Measurements from ENCODE around the gene CTSA. TPM values are rescaled to one million over a fixed set of nuclear protein-coding genes. Genes with fewer than 3 reads are reported as not detected.

The CTSA gene
- total and polyA plus RNA-seq, 5 donors from 2014 or later = 104 to 190 (median 158) TPM

GRCh38 chr20:45909336-45909808, 18.2 kb downstream of the CTSA start:
- peaks cover 2% of the 10 kb centered on the region for H3K27me3 ChIP-seq (ENCODE audit: control insufficient read depth, insufficient read depth, low read length)
- no peak overlapping the region for H3K4me3 ChIP-seq (ENCODE audit: low read depth, low read length)
- Mint-ChIP-seq H3K9me3 (no peaks in the 10 kb centered on the region), H3K27ac (no peak overlapping the region), H3K4me3 (peak overlapping the region in 1 of 4 donors; percentile 30), H3K36me3 (no peaks in the 10 kb centered on the region), H3K27me3 (peaks cover 16% of the 10 kb centered on the region), H3K4me1 (peaks cover 0 to 21% (median 7%) of the 10 kb centered on the region in 4 donors)
- no peak overlapping the region for H3K27ac ChIP-seq (ENCODE audit: insufficient read depth, low read length, poor library complexity, severe bottlenecking)
- no peak for ATAC-seq (ENCODE audit: low read depth in 2 of 2)
- H3K36me3 ChIP-seq (ENCODE audit: control insufficient read depth, insufficient read depth, low read length) = no peaks in the 10 kb centered on the region
- no peaks in the 10 kb centered on the region for H3K9me3 ChIP-seq (ENCODE audit: control insufficient read depth in 2 of 2, low read length in 2 of 2)
- no peak for DNase-seq
- H3K4me1 ChIP-seq (ENCODE audit: control insufficient read depth, insufficient read depth, low read length, poor library complexity, severe bottlenecking) = peaks cover 19% of the 10 kb centered on the region

GRCh38 chr20:45909817-45910669, 18.9 kb downstream of the CTSA start:
- peak overlapping the region; percentile 30 to 87 (median 84) for H3K4me3 Mint-ChIP-seq
- H3K36me3 Mint-ChIP-seq = no peaks in the 10 kb centered on the region
- Histone ChIP-seq H3K27ac (ENCODE audit: insufficient read depth, low read length, poor library complexity, severe bottlenecking) (no peak overlapping the region), H3K27me3 (ENCODE audit: control insufficient read depth, insufficient read depth, low read length) (peaks cover 2% of the 10 kb centered on the region), H3K9me3 (ENCODE audit: control insufficient read depth in 2 of 2, low read length in 2 of 2) (no peaks in the 10 kb centered on the region), H3K4me3 (ENCODE audit: low read depth, low read length) (peak overlapping the region; percentile 32), H3K36me3 (ENCODE audit: control insufficient read depth, insufficient read depth, low read length) (no peaks in the 10 kb centered on the region), H3K4me1 (ENCODE audit: control insufficient read depth, insufficient read depth, low read length, poor library complexity, severe bottlenecking) (peaks cover 19% of the 10 kb centered on the region)
- H3K9me3 Mint-ChIP-seq = no peaks in the 10 kb centered on the region
- peaks cover 0 to 21% (median 7%) of the 10 kb centered on the region in 4 donors for H3K4me1 Mint-ChIP-seq
- H3K27me3 Mint-ChIP-seq = peaks cover 21% of the 10 kb centered on the region
- DNase-seq (no peak), ATAC-seq (ENCODE audit: low read depth in 2 of 2) (no peak)
- H3K27ac Mint-ChIP-seq = peak overlapping the region in 2 of 3 donors; percentile 60 to 84

- Mint-ChIP-seq H3K4me3 (peak overlapping the region; percentile 77 to 87 (median 84)), H3K36me3 (no peaks in the 10 kb centered on the region), H3K4me1 (peaks cover 0 to 21% (median 7%) of the 10 kb centered on the region in 4 donors), H3K9me3 (no peaks in the 10 kb centered on the region), H3K27ac (peak overlapping the region; percentile 73 to 87 (median 84)), H3K27me3 (peaks cover 29% of the 10 kb centered on the region)
- Histone ChIP-seq H3K27ac (ENCODE audit: insufficient read depth, low read length, poor library complexity, severe bottlenecking) (no peak overlapping the region), H3K4me3 (ENCODE audit: low read depth, low read length) (peak overlapping the region; percentile 62), H3K9me3 (ENCODE audit: control insufficient read depth in 2 of 2, low read length in 2 of 2) (no peaks in the 10 kb centered on the region), H3K4me1 (ENCODE audit: control insufficient read depth, insufficient read depth, low read length, poor library complexity, severe bottlenecking) (peaks cover 19% of the 10 kb centered on the region), H3K27me3 (ENCODE audit: control insufficient read depth, insufficient read depth, low read length) (peaks cover 2% of the 10 kb centered on the region), H3K36me3 (ENCODE audit: control insufficient read depth, insufficient read depth, low read length) (no peaks in the 10 kb centered on the region)
- peak; percentile 75 to 97 (median 83) for DNase-seq
- peak; percentile 83 for ATAC-seq (ENCODE audit: low read depth in 2 of 2)
These were observed 19.7 kb downstream of the CTSA start for GRCh38 chr20:45910670-45911485.

- DNase-seq (peak in 2 of 3 donors; percentile 35 to 39), ATAC-seq (ENCODE audit: low read depth in 2 of 2) (no peak)
- Mint-ChIP-seq H3K9me3 (no peaks in the 10 kb centered on the region), H3K27me3 (peaks cover 38% of the 10 kb centered on the region), H3K27ac (peak within 1 kb of the TSS; percentile 73 to 84 (median 74)), H3K4me3 (peak within 1 kb of the TSS; percentile 83 to 92 (median 86)), H3K4me1 (peaks cover 0 to 21% (median 7%) of the 10 kb centered on the region in 4 donors), H3K36me3 (no peaks in the 10 kb centered on the region)
- H3K27ac ChIP-seq (ENCODE audit: insufficient read depth, low read length, poor library complexity, severe bottlenecking) = no peak within 1 kb of the TSS
- H3K36me3 ChIP-seq (ENCODE audit: control insufficient read depth, insufficient read depth, low read length) = no peaks in the 10 kb centered on the region
- H3K9me3 ChIP-seq (ENCODE audit: control insufficient read depth in 2 of 2, low read length in 2 of 2) = no peaks in the 10 kb centered on the region
- peaks cover 2% of the 10 kb centered on the region for H3K27me3 ChIP-seq (ENCODE audit: control insufficient read depth, insufficient read depth, low read length)
- H3K4me1 ChIP-seq (ENCODE audit: control insufficient read depth, insufficient read depth, low read length, poor library complexity, severe bottlenecking) = peaks cover 19% of the 10 kb centered on the region
- H3K4me3 ChIP-seq (ENCODE audit: low read depth, low read length) = peak within 1 kb of the TSS; percentile 62
These were observed 20.6 kb downstream of the CTSA start, which contains the start of gene PLTP for GRCh38 chr20:45911486-45912343. Gene PLTP (minus strand): TSS chr20:45912155. CDS start chr20:45911452, 703 bp downstream.

GRCh38 chr20:45912344-45912682, 21.2 kb downstream of the CTSA start:
- no peak for ATAC-seq (ENCODE audit: low read depth in 2 of 2)

GRCh38 chr20:45913116-45913515, 22.0 kb downstream of the CTSA start:
- H3K36me3 ChIP-seq (ENCODE audit: control insufficient read depth, insufficient read depth, low read length) = no peaks in the 10 kb centered on the region
- no peaks in the 10 kb centered on the region for H3K9me3 Mint-ChIP-seq
- H3K4me3 Mint-ChIP-seq = peak overlapping the region in 1 of 4 donors; percentile 50
- H3K4me1 Mint-ChIP-seq = peaks cover 0 to 21% (median 7%) of the 10 kb centered on the region in 4 donors
- no peak for DNase-seq
- no peak for ATAC-seq (ENCODE audit: low read depth in 2 of 2)
- H3K27me3 Mint-ChIP-seq = peaks cover 43% of the 10 kb centered on the region
- H3K27ac Mint-ChIP-seq = no peak overlapping the region
- no peak overlapping the region for H3K4me3 ChIP-seq (ENCODE audit: low read depth, low read length)
- H3K36me3 Mint-ChIP-seq = no peaks in the 10 kb centered on the region
- no peak overlapping the region for H3K27ac ChIP-seq (ENCODE audit: insufficient read depth, low read length, poor library complexity, severe bottlenecking)
- H3K4me1 ChIP-seq (ENCODE audit: control insufficient read depth, insufficient read depth, low read length, poor library complexity, severe bottlenecking) = peaks cover 19% of the 10 kb centered on the region
- H3K27me3 ChIP-seq (ENCODE audit: control insufficient read depth, insufficient read depth, low read length) = peaks cover 2% of the 10 kb centered on the region
- no peaks in the 10 kb centered on the region for H3K9me3 ChIP-seq (ENCODE audit: control insufficient read depth in 2 of 2, low read length in 2 of 2)

More at GRCh38 chr20:45912344-45912682, 21.2 kb downstream of the CTSA start:
- H3K36me3 ChIP-seq (ENCODE audit: control insufficient read depth, insufficient read depth, low read length) = no peaks in the 10 kb centered on the region
- no peak overlapping the region for H3K27ac ChIP-seq (ENCODE audit: insufficient read depth, low read length, poor library complexity, severe bottlenecking)
- peaks cover 19% of the 10 kb centered on the region for H3K4me1 ChIP-seq (ENCODE audit: control insufficient read depth, insufficient read depth, low read length, poor library complexity, severe bottlenecking)
- Mint-ChIP-seq H3K4me1 (peaks cover 0 to 21% (median 7%) of the 10 kb centered on the region in 4 donors), H3K27me3 (peaks cover 41% of the 10 kb centered on the region), H3K36me3 (no peaks in the 10 kb centered on the region), H3K4me3 (peak overlapping the region; percentile 43 to 92 (median 65)), H3K9me3 (no peaks in the 10 kb centered on the region), H3K27ac (no peak overlapping the region)
- DNase-seq = no peak
- H3K27me3 ChIP-seq (ENCODE audit: control insufficient read depth, insufficient read depth, low read length) = peaks cover 2% of the 10 kb centered on the region
- no peak overlapping the region for H3K4me3 ChIP-seq (ENCODE audit: low read depth, low read length)
- H3K9me3 ChIP-seq (ENCODE audit: control insufficient read depth in 2 of 2, low read length in 2 of 2) = no peaks in the 10 kb centered on the region

- Mint-ChIP-seq H3K27me3 (peaks cover 61% of the 10 kb centered on the region), H3K36me3 (no peaks in the 10 kb centered on the region), H3K27ac (peak overlapping the region in 1 of 3 donors; percentile 59), H3K9me3 (no peaks in the 10 kb centered on the region), H3K4me3 (peak overlapping the region in 1 of 4 donors; percentile 38), H3K4me1 (no peaks in the 10 kb centered on the region)
- DNase-seq (no peak), ATAC-seq (ENCODE audit: low read depth in 2 of 2) (no peak)
- H3K4me3 ChIP-seq (ENCODE audit: low read depth, low read length) = no peak overlapping the region
- H3K9me3 ChIP-seq (ENCODE audit: control insufficient read depth in 2 of 2, low read length in 2 of 2) = no peaks in the 10 kb centered on the region
- no peaks in the 10 kb centered on the region for H3K36me3 ChIP-seq (ENCODE audit: control insufficient read depth, insufficient read depth, low read length)
- no peak overlapping the region for H3K27ac ChIP-seq (ENCODE audit: insufficient read depth, low read length, poor library complexity, severe bottlenecking)
- no peaks in the 10 kb centered on the region for H3K4me1 ChIP-seq (ENCODE audit: control insufficient read depth, insufficient read depth, low read length, poor library complexity, severe bottlenecking)
- peaks cover 2% of the 10 kb centered on the region for H3K27me3 ChIP-seq (ENCODE audit: control insufficient read depth, insufficient read depth, low read length)
These were observed 26.6 kb downstream of the CTSA start for GRCh38 chr20:45917790-45918141.
